ENCODE measurements around the gene STON1.
"Not testable (repeated sequence)": the region's sequence is repeated elsewhere in the genome, so short reads cannot be mapped to it uniquely, and the experiment has no call there.

Gene STON1

DNA sequence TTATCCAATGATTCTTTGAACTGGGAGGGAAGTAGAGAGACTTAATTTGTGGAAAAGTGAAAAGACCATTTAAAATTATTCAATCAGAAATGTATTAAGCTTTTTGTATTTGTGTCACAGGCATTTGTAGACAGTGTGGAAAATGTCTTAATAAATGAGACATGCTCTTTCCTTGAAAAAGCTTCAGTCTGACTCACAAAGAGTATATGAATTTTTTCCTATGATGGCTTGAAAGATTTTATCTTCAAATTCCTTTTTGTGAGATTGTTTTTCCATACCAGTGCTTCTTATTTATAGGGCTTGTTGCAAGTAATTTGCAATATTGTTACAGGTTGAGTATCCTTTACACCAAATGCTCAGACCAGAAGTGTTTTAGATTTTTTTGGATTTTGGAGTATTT is 39.5 kb downstream of the STON1 start:
- DNase-seq (ENCODE audit: low spot score), result no peak

GRCh38 chr2:48572816-48573215 is 42.9 kb downstream of the STON1 start:
- DNase-seq (ENCODE audit: low spot score), result no peak

DNA sequence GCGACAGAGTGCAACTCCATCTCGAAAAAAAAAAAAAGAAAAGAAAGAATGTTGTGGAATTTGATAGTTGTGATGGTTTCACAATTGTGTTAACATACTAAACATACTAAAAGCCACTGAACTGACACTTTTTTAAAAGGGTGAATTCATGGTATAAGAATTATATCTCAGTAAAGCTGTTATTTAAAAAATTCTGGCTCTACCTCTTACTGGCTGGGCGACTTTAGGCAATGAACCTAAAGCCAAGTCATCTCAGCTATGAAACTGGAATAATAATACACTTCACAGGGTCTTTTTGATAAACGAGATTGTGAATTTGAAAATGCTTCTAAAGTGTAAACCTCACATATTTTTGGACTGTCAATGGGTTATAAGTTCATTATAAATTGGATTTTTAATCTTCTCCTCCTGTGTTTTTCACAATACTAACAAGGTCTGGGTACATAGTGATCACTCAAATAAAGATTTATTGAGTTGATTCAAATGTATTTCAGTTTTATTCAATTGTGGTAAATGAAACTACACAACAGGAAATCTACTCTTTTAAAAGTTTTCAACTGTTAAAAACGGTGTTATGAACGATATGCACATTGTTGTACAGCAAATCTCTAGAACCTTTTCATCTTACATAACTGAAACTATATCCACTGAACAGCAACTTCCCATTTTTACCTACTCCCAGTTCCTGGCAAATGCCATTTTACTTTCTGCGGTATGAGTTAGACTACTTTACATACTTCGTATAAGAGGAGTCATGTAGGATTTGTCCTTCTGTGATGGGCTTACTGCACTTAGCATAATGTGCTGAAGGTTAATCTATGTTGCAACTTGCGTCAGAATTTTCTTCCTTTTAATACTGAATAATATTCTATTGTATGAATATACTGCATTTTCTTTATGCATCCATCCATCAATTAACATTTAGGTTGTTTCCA is 44.7 kb downstream of the STON1 start:
- no peak for DNase-seq (ENCODE audit: low spot score)

GRCh38 chr2:48578313-48578712 is 48.4 kb downstream of the STON1 start:
- no peak for DNase-seq (ENCODE audit: low spot score)

- DNase-seq (ENCODE audit: low spot score), result no peak
These were observed 54.0 kb downstream of the STON1 start for GRCh38 chr2:48583961-48584360.

DNA sequence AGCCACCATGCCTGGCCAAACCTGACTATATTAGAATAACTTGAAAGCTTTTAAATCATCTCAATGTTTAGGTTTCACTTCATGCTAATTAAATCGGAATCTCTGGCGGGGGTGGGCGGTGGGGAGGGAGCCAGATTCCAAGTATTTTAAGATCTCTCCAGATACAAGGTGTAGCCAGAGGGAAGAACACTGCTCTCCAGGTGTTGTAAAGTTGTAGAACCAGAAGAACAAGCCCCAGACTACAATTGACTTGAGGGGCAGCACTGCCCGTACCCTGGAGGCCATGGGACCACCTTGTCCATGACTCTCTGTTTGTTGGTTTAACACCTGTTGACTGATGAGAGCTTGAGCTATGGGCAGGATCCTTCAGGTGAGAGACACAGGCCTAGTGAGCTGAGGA is 54.6 kb downstream of the STON1 start:
- no peak for DNase-seq (ENCODE audit: low spot score)

DNA sequence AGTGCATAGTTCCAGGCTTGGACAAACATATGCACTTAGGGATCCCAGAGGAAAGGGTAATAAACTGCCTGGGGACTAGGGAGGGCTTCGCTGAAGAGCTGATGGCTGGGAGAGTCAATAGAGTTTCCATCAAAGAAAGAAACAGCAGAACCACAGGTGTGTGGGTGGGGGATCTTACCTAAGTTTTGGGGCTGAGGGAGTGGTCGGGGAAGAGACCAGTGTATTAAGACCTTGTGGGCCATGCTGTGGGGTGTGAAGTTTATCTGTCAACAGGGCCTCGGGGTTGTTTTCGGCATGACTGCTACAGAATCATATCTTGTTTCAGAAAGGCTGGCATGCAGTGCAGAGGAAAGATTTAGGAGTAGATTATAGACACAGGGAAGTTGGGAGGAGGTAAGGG is 56.5 kb downstream of the STON1 start:
- DNase-seq (ENCODE audit: low spot score), result no peak

DNA sequence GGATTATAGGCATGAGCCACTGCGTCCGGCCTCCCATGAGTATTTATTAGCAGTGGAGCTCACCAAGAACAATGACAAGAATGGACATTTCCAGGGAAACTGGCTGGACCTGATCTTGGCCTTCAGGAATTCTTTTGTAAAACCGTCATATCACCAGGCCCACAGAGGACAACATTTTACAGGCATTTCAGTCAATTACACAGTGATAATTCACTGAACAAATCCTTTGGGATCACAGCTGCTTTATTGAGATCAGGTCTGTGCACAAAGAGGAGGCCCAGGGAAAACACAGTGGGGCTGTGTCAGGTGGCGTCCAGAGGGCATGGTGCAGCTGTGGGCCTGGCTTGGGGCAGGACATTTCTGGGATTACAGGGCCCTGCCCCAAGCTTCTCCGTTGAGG is 57.6 kb downstream of the STON1 start:
- no peak for DNase-seq (ENCODE audit: low spot score)

DNA sequence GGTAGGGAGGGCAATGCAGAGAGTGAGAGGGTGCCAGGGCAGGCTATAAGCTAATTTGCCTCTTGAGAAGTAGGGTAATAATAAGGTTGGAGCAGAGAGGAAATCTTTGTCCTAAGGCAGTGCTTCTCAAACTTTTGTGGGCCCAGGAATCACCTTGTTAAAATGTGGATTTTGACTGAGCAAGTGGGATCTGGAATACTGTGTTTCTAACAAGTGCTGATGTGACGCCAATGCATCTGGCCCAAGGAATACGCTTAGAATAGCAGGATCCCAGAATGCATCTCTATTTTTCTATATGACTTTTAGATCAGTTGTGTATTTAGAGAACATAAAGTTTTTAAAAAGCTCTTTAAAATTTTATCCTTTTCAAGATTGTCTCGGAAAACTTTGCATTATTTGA is 58.0 kb downstream of the STON1 start:
- DNase-seq (ENCODE audit: low spot score), result no peak

- DNase-seq (ENCODE audit: low spot score), result no peak
These were observed 58.8 kb downstream of the STON1 start for GRCh38 chr2:48588745-48589144.

GRCh38 chr2:48589170-48589767 is 59.3 kb downstream of the STON1 start:
- peak; percentile 23 for DNase-seq (ENCODE audit: low spot score)

GRCh38 chr2:48590017-48590416 is 60.1 kb downstream of the STON1 start:
- DNase-seq (ENCODE audit: low spot score), result no peak

DNA sequence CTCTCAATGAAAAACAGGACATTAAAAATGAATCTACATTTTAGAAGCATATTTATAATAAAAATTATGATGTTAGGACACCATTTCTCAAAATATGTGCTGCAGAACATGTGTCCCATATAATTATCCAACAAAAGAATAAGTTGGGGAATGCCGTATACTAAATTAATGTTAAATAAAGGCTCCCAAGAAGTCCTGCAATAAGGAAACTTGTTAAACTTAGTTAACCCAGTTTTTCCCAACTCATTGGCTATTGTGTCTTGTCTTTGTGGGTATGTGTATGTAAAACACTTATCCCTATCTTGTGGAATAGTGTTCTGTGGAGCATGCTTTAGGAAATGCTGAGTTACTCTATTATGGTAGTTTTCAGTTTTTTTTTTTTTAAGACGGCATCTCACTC is 62.1 kb downstream of the STON1 start:
- DNase-seq (ENCODE audit: low spot score), result no peak

DNA sequence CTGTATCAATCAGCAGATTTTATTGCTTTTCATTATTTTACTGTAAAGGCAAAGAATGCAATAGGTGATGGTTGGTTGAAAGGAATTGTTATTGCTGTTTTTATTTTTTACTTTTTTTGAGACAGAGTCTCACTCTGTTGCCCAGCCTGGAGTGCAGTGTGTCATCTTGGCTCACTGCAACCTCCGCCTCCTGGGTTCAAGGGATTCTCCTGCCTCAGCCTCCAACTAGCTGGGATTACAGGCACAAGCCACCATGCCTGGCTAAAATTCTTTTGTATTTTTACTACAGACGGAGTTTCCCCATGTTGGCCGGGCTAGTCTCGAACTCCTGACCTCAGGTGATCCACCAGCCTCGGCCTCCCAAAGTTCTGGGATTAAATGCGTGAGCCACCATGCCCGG is 66.8 kb downstream of the STON1 start:
- DNase-seq (ENCODE audit: low spot score), result not testable (repeated sequence)

DNA sequence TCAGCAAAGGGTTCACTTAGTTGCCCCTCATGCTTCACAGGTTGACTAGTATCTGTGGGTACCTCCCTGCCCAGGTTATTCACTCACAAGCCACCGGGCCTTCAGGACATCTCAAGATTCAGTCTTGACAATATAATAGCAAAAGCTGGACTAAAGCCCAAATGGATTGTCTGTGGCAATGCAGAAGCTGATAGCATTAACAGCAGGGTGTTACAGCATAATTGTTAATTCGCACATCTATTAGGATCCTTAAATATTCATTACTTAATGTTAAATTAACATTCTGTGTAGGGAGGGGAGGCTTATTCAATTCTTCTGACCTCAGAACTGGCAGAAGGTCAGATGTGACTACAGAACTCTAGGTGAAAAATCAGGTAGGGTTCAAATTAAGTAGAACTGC is 67.5 kb downstream of the STON1 start:
- DNase-seq (ENCODE audit: low spot score), result no peak

GRCh38 chr2:48600204-48600813 is 70.4 kb downstream of the STON1 start:
- peak; percentile 51 for DNase-seq (ENCODE audit: low spot score)

DNA sequence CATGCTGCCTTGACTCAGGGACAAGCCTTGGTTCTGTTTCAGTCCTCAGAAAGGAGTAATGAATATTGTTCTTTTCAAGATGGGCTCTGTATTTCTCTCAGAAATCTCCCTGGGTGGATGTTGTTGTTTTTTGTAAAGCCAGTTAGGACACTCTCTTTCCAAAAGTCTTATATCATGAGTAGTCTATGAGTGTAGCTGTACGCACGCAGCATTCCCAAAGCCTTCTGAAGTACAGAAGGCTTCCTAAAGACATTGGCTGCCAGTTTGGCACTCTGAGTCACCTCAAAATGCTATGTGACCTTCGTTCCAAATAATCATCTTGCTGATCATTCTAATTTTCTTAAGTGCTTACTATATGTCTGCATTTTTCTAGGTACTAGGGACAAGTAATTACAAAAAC is 71.0 kb downstream of the STON1 start:
- no peak for DNase-seq (ENCODE audit: low spot score)

DNA sequence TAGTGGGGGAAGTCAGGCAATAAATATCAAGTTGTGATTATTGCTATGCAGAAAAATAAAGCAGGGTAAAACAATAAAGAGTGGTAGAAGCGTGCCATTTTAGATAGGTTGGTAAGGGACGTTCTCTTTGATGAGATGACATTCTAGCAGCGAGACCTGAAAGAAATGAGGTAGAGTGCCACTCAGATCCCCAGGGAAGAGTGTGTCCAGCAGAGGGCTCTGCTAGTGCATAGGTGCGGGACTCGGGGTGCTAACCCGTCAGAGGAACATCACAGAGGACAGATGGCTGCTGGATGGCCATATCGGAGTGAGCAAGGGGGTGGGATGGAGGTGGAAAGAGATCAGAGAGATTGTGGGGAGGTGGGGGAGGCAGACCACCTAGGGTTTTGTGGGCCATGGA is 71.4 kb downstream of the STON1 start:
- DNase-seq (ENCODE audit: low spot score), result no peak

DNA sequence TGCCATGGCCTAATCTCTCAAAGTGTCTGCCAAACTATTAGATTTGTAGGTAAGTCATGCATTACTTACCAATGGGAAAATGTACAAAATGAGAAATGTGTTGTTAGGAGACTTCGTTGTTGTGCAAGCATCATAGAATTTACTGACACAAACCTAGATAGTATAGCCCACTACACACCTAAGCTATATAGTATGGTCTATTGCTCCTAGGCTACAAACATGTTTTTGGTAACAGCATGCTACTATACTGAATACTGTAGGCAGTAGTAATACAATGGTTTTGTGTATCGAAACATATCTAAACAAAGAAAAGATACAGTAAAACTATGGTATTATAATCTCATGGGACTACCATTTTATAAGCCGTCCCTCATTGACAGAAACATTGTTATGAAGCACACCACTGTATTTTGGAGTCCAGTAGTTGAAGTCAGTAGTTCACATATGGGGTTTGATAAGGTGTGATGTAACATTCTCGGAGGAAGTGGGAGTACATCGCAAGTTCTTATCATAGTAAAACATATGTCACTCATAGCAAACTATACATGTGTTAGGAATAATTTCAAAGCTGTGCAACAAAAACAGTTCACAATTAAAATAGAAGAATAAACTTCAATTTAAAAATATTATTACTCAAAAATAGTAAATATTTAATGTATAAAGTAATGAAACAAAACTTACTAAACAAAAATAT is 75.7 kb downstream of the STON1 start:
- no peak for DNase-seq (ENCODE audit: low spot score)

GRCh38 chr2:48607307-48608014 is 77.5 kb downstream of the STON1 start:
- DNase-seq (ENCODE audit: low spot score), result peak; percentile 47

DNA sequence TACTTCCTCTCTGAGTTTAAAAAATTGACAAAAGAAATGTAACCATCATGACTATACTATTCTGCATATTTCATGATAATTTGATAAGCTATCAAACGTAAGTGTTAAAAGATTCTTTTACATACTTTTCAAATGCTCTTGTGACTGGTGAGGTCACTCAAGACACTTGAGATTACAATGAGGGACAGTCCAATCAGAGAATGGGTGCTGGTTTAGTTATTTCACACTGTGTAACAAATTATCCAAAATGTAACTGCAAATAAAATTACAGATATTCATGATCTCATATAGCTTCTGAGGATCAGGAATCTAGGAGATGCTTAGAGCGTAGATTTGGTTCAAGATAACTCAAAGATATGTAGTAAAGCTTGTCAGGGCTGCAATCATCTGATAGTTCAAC is 83.3 kb downstream of the STON1 start:
- DNase-seq (ENCODE audit: low spot score), result no peak

GRCh38 chr2:48614581-48614980 is 84.6 kb downstream of the STON1 start:
- not testable (repeated sequence) for DNase-seq (ENCODE audit: low spot score)
